ENCODE results near the gene ST6GALNAC4. TPM values are rescaled to one million over a fixed set of nuclear protein-coding genes. Genes with fewer than 3 reads are reported as not detected.

ST6GALNAC4 gene
- total and polyA plus RNA-seq, 2 experiments from 2014 or later = 48.8 to 119 TPM

GRCh38 chr9:127899128-127899943 lies 17.5 kb downstream of the ST6GALNAC4 start, which contains the start of gene ST6GALNAC6:
Gene ST6GALNAC6, minus strand, starts transcription at chr9:127899603. Its CDS starts 1,622 bp downstream, at chr9:127897981.
- Histone ChIP-seq H3K27ac (peak within 1 kb of the TSS; percentile 97), H3K9me3 (ENCODE audit: low read depth) (no peaks in the 10 kb centered on the region), H3K4me3 (peak within 1 kb of the TSS; percentile 80), H3K4me1 (ENCODE audit: low read depth) (peaks cover 26% of the 10 kb centered on the region), H3K27me3 (no peaks in the 10 kb centered on the region), H3K36me3 (peaks cover 9% of the 10 kb centered on the region)
- peak; percentile 87 to 92 for DNase-seq (ENCODE audit: low read depth in 1 of 2, low spot score in 1 of 2)
- TF ChIP-seq CTCF (IDR thresholded peaks at IDR 0.05; ENCODE audit: low read depth, low read length) = no peak

GRCh38 chr9:127898433-127899127 lies 18.3 kb downstream of the ST6GALNAC4 start:
- Histone ChIP-seq H3K4me3 (peak overlapping the region; percentile 80), H3K36me3 (peaks cover 17% of the 10 kb centered on the region), H3K27me3 (no peaks in the 10 kb centered on the region), H3K27ac (peak overlapping the region; percentile 97), H3K9me3 (ENCODE audit: low read depth) (no peaks in the 10 kb centered on the region), H3K4me1 (ENCODE audit: low read depth) (peaks cover 18% of the 10 kb centered on the region)
- DNase-seq (ENCODE audit: low read depth in 1 of 2, low spot score in 1 of 2) = peak; percentile 45 to 96
- TF ChIP-seq CTCF (IDR thresholded peaks at IDR 0.05; ENCODE audit: low read depth, low read length) = no peak

- H3K36me3 ChIP-seq = peaks cover 30% of the 10 kb centered on the region
- DNase-seq (ENCODE audit: low read depth in 1 of 2, low spot score in 1 of 2) = peak; percentile 93
- H3K27me3 ChIP-seq = no peaks in the 10 kb centered on the region
- H3K27ac ChIP-seq = peak overlapping the region; percentile 97
- H3K4me1 ChIP-seq (ENCODE audit: low read depth) = peaks cover 13% of the 10 kb centered on the region
- TF ChIP-seq CTCF (IDR thresholded peaks at IDR 0.05; ENCODE audit: low read depth, low read length) = no peak
- H3K4me3 ChIP-seq = peak overlapping the region; percentile 18
- no peaks in the 10 kb centered on the region for H3K9me3 ChIP-seq (ENCODE audit: low read depth)
Measured at GRCh38 chr9:127897193-127897692, 19.6 kb downstream of the ST6GALNAC4 start.

DNA sequence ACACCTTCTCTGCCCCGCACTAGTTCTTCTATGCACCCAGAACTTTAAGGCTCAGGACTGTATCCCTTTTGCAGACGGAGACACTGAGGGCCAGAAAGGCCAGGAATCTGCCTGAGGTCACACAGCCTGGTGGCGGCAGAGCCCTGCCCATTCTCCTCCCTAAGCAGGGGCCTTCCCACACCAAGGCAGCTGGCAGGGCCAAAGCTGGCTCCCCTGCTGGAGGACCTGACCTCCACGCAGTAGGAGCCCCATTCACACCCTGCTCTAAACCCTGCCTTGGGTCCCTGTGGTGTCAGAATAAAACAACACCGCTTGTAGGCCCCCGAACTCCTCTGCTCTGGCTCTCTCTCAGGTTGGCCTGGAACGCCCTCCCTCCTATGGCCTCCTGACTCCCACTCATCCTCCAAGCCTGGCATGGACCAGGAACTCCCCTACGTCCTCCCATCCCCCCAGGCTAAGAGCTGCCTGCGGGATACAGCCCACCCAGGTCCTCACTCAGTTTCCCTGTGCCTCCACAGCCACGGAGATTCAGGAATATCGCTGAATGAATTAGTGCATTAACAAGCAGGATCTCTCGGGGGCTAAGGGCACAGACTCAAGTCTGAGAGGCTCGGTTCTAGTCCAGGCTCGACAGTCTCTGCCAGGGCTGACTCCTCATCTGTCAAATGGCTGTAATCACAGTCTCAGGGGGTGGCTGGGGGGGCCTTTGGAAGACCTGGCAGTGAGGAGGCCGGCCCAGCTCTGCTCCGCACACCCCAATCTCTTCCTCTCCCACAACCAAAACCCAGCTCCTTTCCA lies 20.2 kb downstream of the ST6GALNAC4 start:
- no peaks in the 10 kb centered on the region for H3K27me3 ChIP-seq
- H3K4me1 ChIP-seq (ENCODE audit: low read depth) = peaks cover 13% of the 10 kb centered on the region
- peak overlapping the region; percentile 18 for H3K4me3 ChIP-seq
- H3K9me3 ChIP-seq (ENCODE audit: low read depth) = no peaks in the 10 kb centered on the region
- DNase-seq (ENCODE audit: low read depth in 1 of 2, low spot score in 1 of 2) = no peak
- peak overlapping the region; percentile 97 for H3K27ac ChIP-seq
- peaks cover 30% of the 10 kb centered on the region for H3K36me3 ChIP-seq
- TF ChIP-seq CTCF (IDR thresholded peaks at IDR 0.05; ENCODE audit: low read depth, low read length) = no peak

- H3K36me3 ChIP-seq = peaks cover 30% of the 10 kb centered on the region
- DNase-seq (ENCODE audit: low read depth in 1 of 2, low spot score in 1 of 2) = no peak
- H3K27ac ChIP-seq = peak overlapping the region; percentile 97
- H3K9me3 ChIP-seq (ENCODE audit: low read depth) = no peaks in the 10 kb centered on the region
- H3K4me3 ChIP-seq = no peak overlapping the region
- H3K27me3 ChIP-seq = no peaks in the 10 kb centered on the region
- no peak for TF ChIP-seq CTCF (IDR thresholded peaks at IDR 0.05; ENCODE audit: low read depth, low read length)
- H3K4me1 ChIP-seq (ENCODE audit: low read depth) = peaks cover 13% of the 10 kb centered on the region
Measured at GRCh38 chr9:127895811-127896210, 21.0 kb downstream of the ST6GALNAC4 start.

Measured in cardiac muscle cell (in vitro differentiated cells and primary cell).